GM12878 (cell line): ENCODE data around the gene ERCC5. TPM values are rescaled to one million over a fixed set of nuclear protein-coding genes. Genes with fewer than 3 reads are reported as not detected.

Experiments
- ATAC-seq: fragments of 200-7000 bp; cut with Tn5 transposase; 3 replicates; pipeline ENCODE4 v1.9.1; 2020; ENCODE audit warnings: mild to moderate bottlenecking, moderate library complexity
- BruUV-seq: library from RNA; stranded (reverse); fragments of 400-500 nt; replicated peaks from 2 replicates; lab custom pipeline; 2021; lab: Mats Ljungman, UMichigan
- CTCF ChIA-PET: fragments of 300-600 bp; sonication (Branson Sonifier 250); formaldehyde crosslinking; extraction: SDS; loops from one replicate; lab custom pipeline; 2021; ENCODE audit warnings: inconsistent platforms; lab: Yijun Ruan, JAX
- POLR2A ChIA-PET: fragments of 350-600 bp; formaldehyde crosslinking; extraction: SDS; loops from one replicate; lab custom pipeline; 2021; ENCODE audit warnings: inconsistent platforms; lab: Charles Lee
- RAD21 ChIA-PET: fragments of 300-600 bp; sonication (Branson Sonifier 250); formaldehyde crosslinking; loops from one replicate; lab custom pipeline; 2023; ENCODE audit warnings: antibody characterized with exemption; ENCODE audit not compliant: unreplicated experiment; lab: Charles Lee
- SMC1A ChIA-PET: fragments of 300-600 bp; sonication (Branson Sonifier 250); formaldehyde crosslinking; loops from one replicate; lab custom pipeline; 2023; ENCODE audit not compliant: unreplicated experiment, uncharacterized antibody; lab: Charles Lee
- DNase-seq: peaks from one replicate; pipeline ENCODE4 v3.0.0-alpha.2; 2011; ENCODE audit warnings: low read depth, low spot score
- FAIRE-seq: peaks from 3 replicates; lab custom pipeline; 2011; peaks lifted over from hg19 to GRCh38; lab: Jason Lieb, UNC
- H2AFZ ChIP-seq: 2 replicates; pipeline ENCODE4 v1.6.0; 2011; ENCODE audit warnings: low read depth, low read length, control low read depth; ENCODE audit not compliant: control insufficient read depth
- H3K27ac ChIP-seq: 2 replicates; pipeline ENCODE4 v1.5.1; 2011; ENCODE audit warnings: control low read depth; ENCODE audit not compliant: control insufficient read depth, insufficient read depth
- H3K27me3 ChIP-seq, 2 experiments: replicated peaks in 1 of 2; 2 replicates each; pipeline versions ENCODE4 v1.6.0 to v1.6.1; 2011; ENCODE audit warnings: low read length in 1 of 2; ENCODE audit not compliant: control insufficient read depth in 2 of 2, insufficient read depth in 2 of 2
- H3K36me3 ChIP-seq, 2 experiments: 2 replicates each; pipeline ENCODE4 v1.5.1; 2011; ENCODE audit warnings: low read length in 1 of 2; ENCODE audit not compliant: control insufficient read depth in 2 of 2, insufficient read depth in 2 of 2
- H3K4me1 ChIP-seq: 2 replicates; pipeline ENCODE4 v1.6.1; 2011; ENCODE audit warnings: mild to moderate bottlenecking, low read length, moderate library complexity, mixed read lengths; ENCODE audit not compliant: control insufficient read depth, insufficient read depth
- H3K4me2 ChIP-seq: 2 replicates; pipeline ENCODE4 v1.6.0; 2011; ENCODE audit warnings: control low read depth; ENCODE audit not compliant: control insufficient read depth, insufficient read depth
- H3K4me3 ChIP-seq: fragments of 200-600 bp; sonication (generic); 2 replicates; pipeline ENCODE4 v1.5.1; 2016
- H3K79me2 ChIP-seq: 2 replicates; pipeline ENCODE4 v1.6.0; 2011; ENCODE audit warnings: low read length; ENCODE audit not compliant: control insufficient read depth, insufficient read depth
- H3K9ac ChIP-seq: 2 replicates; pipeline ENCODE4 v1.8.0; 2011; ENCODE audit warnings: low read length, control low read depth, mixed read lengths; ENCODE audit not compliant: control insufficient read depth, insufficient read depth
- H3K9me3 ChIP-seq: replicated peaks from 3 replicates; pipeline ENCODE4 v1.5.1; 2011; ENCODE audit warnings: mild to moderate bottlenecking, low read length; ENCODE audit not compliant: control insufficient read depth, insufficient read depth
- H4K20me1 ChIP-seq: 2 replicates; pipeline ENCODE4 v1.6.0; 2011; ENCODE audit not compliant: control insufficient read depth, insufficient read depth
- BCLAF1 ChIP-seq: fragments of 450-650 bp; IDR thresholded peaks from 2 replicates; pipeline ENCODE4 v1.6.1; 2017; ENCODE audit warnings: antibody characterized with exemption, mild to moderate bottlenecking, moderate library complexity
- CBFB ChIP-seq: IDR thresholded peaks from 2 replicates; pipeline ENCODE4 v1.6.1; 2016; ENCODE audit warnings: antibody characterized with exemption, low read depth
- CHD1 ChIP-seq: IDR thresholded peaks from 2 replicates; pipeline ENCODE4 v1.6.1; 2012; ENCODE audit warnings: low read depth, low read length, improper control_type of control experiment
- IKZF2 ChIP-seq, 2 experiments: fragments of 450-650 bp; IDR thresholded peaks; 2 replicates each; pipeline ENCODE4 v1.6.1; 2017; ENCODE audit warnings: mild to moderate bottlenecking in 2 of 2, moderate library complexity in 2 of 2
- IRF4 ChIP-seq: IDR thresholded peaks from 2 replicates; pipeline ENCODE4 v1.6.1; 2011; ENCODE audit warnings: low read depth, low read length
- KAT2A ChIP-seq: conservative IDR thresholded peaks from 2 replicates; pipeline ENCODE4 v1.6.1; 2011; ENCODE audit warnings: low read depth, low read length; ENCODE audit not compliant: control insufficient read depth
- RUNX3 ChIP-seq: IDR thresholded peaks from 2 replicates; pipeline ENCODE4 v1.6.1; 2012; ENCODE audit warnings: low read length, inconsistent platforms
- SMAD1 ChIP-seq: fragments of 450-650 bp; IDR thresholded peaks from 2 replicates; pipeline ENCODE4 v1.6.1; 2018; ENCODE audit warnings: mild to moderate bottlenecking, low read depth; ENCODE audit not compliant: partially characterized antibody
- SMC3 ChIP-seq: IDR thresholded peaks from 2 replicates; pipeline ENCODE4 v1.6.1; 2011; ENCODE audit warnings: low read length, improper control_type of control experiment, borderline replicate concordance
- SPI1 ChIP-seq: IDR thresholded peaks from 2 replicates; pipeline ENCODE4 v1.6.1; 2011; ENCODE audit warnings: low read depth, mild to moderate bottlenecking, low read length, moderate library complexity, borderline replicate concordance; ENCODE audit not compliant: insufficient read depth
- TBL1XR1 ChIP-seq: IDR thresholded peaks from 2 replicates; pipeline ENCODE4 v1.6.1; 2012; ENCODE audit warnings: low read depth, low read length, improper control_type of control experiment
- WGBS: methylation state at CpG from one replicate; pipeline ENCODE4 v1.1.6; 2016; ENCODE audit warnings: low lambda C conversion rate; ENCODE audit not compliant: insufficient replicate concordance, insufficient coverage; ENCODE audit errors: missing lambda C conversion rate; 5-methylcytosine and 5-hydroxymethylcytosine counted together
- in situ Hi-C: fragments of 300-500 bp; cut with MboI; formaldehyde crosslinking; loops from 9 replicates; pipeline ENCODE4 v1.14.3; 2018; ENCODE audit warnings: mixed read lengths
- intact Hi-C: fragments of 100-400 bp; cut with micrococcal nuclease; formaldehyde crosslinking; loops from one replicate; pipeline ENCODE4 v1.14.2; 2022; ENCODE audit not compliant: unreplicated experiment
- polyA plus RNA-seq, 11 experiments: library from polyadenylated mRNA; depleted of rRNA in 4 of 11; unstranded in 6 of 11; stranded (reverse) in 5 of 11; fragments of >200 nt; fragmentation: Nextera tagmentation in 4 of 11; fragmentation: Illumina TruSeq in 1 of 11; extraction: Ambion mirVana in 4 of 11; extraction: Trizol in 1 of 11; gene quantifications; 1 replicate in 1 of 11; 2 replicates in 10 of 11; pipeline versions ENCODE4 v1.2.1 to v1.2.3, GENCODE V29; 2011 to 2016; ENCODE audit warnings: inconsistent platforms in 2 of 11, missing spikeins in 2 of 11, low read depth in 1 of 11
- total RNA-seq, 4 experiments: library from RNA; depleted of rRNA in 3 of 4; stranded (reverse); fragments of >200 nt in 3 of 4; fragmentation: Illumina TruSeq in 1 of 4; extraction: Trizol in 1 of 4; gene quantifications; 2 replicates each; pipeline versions ENCODE4 v1.2.1 to v1.2.3, GENCODE V29; 2013 to 2021
- TF ChIP-seq, protein P1 (sequence below), 3 experiments: IDR thresholded peaks in 2 of 3; conservative IDR thresholded peaks in 1 of 3; 2 replicates each; pipeline ENCODE4 v1.5.1; 2011; ENCODE audit warnings: low read depth in 3 of 3, low read length in 3 of 3, mild to moderate bottlenecking in 3 of 3, control low read depth in 2 of 3, moderate library complexity in 2 of 3, inconsistent platforms in 1 of 3, mixed read lengths in 1 of 3; ENCODE audit not compliant: control insufficient read depth in 2 of 3, insufficient read depth in 1 of 3; ENCODE audit errors: extremely low read depth in 1 of 3

Gene ERCC5
- total and polyA plus RNA-seq, 10 of the 15 experiments (the other 5 are each of a cell fraction or from before 2014, with no cell fraction given) = 11.7 to 59.2 (median 41.6) TPM

DNA sequence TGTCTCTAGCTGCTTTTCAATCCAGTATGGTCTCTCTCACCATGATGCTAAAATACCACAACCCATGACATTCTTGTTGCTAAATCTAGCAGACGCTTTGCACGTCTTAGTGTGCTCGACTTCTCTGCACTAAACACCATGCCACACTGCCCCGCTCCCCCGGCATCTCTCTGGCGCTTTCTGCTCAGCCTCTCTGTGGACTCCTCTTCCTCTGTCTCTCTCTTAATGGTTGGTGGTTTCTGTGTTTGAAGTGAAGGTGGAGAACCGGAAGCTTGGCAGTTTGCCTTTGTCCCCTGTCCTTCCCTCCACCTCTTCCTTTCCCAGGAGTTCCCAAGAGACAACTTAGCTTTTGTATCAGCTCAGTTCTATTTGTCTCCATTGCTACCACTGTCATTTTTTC is 8.8 kb downstream of the ERCC5 start:
- peak overlapping the region; percentile 39 for H2AFZ ChIP-seq
- ChIA-PET CTCF (interaction anchor here (1.6 kb wide), 1 partner anchor 16 kb away, joined by 8 read pairs; no protein-coding TSS in a partner anchor), SMC1A (interaction anchor here (0.7 to 1.9 kb wide), 4 partner anchors 9 to 461 kb away, joined by 3 to 6 read pairs (median 3); partner anchors contain the start of gene ERCC5), RAD21 (no interaction called here), POLR2A (interaction anchor here (1.1 kb wide), 1 partner anchor 8 kb away, joined by 4 read pairs; no protein-coding TSS in a partner anchor)
- intact Hi-C loops = no loop called here
- no peaks in the 10 kb centered on the region for H3K27me3 ChIP-seq
- ATAC-seq (no peak), DNase-seq (no peak), FAIRE-seq (no peak)
- H3K4me2 ChIP-seq = peak overlapping the region; percentile 64
- in situ Hi-C loops = no loop called here
- peak overlapping the region; percentile 10; the same call in 1 of the 2 replicates for H3K27ac ChIP-seq
- peaks cover 4% of the 10 kb centered on the region; the same call in 1 of the 2 replicates for H3K4me1 ChIP-seq
- peak; percentile 35; the same call in 1 of the 2 replicates for TF ChIP-seq SPI1
- peak; percentile 58; the same call in 1 of the 2 replicates for TF ChIP-seq RUNX3
- TF ChIP-seq CBFB = no peak
- H4K20me1 ChIP-seq = no peaks in the 10 kb centered on the region
- H3K9ac ChIP-seq = no peak overlapping the region
- no peaks in the 10 kb centered on the region for H3K9me3 ChIP-seq
- H3K36me3 ChIP-seq = peaks cover 3 to 41% of the 10 kb centered on the region in 2 experiments
- 78% methylated on average over 7 of the region's 7 CpGs for WGBS
- no TSS peak for BruUV-seq
- peaks cover 6% of the 10 kb centered on the region for H3K79me2 ChIP-seq
- no peak overlapping the region for H3K4me3 ChIP-seq

DNA sequence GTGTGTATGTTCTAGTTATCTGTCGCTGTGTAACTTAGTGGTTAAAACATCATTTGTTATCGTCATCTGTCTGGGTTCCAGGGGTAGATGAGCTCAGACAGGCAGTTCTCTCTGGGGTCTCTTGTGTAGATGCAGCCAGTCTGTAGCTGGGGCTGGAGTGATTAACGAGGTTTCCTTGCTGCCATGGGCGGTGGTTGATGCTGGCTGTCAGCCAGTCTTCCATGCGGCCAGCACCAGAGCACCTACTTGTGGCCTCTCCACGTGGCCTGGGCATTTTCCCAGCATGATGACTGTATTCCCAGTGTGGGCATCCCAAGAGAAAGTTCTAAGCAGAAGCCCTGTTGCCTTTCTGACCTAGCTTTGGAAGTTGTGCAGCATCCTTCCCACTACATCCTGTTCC is 10.7 kb downstream of the ERCC5 start:
- ChIA-PET POLR2A (no interaction called here), CTCF (interaction anchor here (0.9 to 1.9 kb wide), 4 partner anchors 9 to 266 kb away, joined by 3 to 12 read pairs (median 4); no protein-coding TSS in a partner anchor), RAD21 (interaction anchor here (1.1 kb wide), 1 partner anchor 267 kb away, joined by 3 read pairs; no protein-coding TSS in a partner anchor), SMC1A (interaction anchor here (0.9 to 1.5 kb wide), 4 partner anchors 14 to 277 kb away, joined by 3 to 5 read pairs (median 4); no protein-coding TSS in a partner anchor)
- in situ Hi-C loops = no loop called here
- H3K4me3 ChIP-seq = no peak overlapping the region
- H2AFZ ChIP-seq = no peak overlapping the region
- H3K4me1 ChIP-seq = peaks cover 4% of the 10 kb centered on the region; the same call in 1 of the 2 replicates
- no peaks in the 10 kb centered on the region for H3K79me2 ChIP-seq
- BruUV-seq = no TSS peak
- no peaks in the 10 kb centered on the region for H4K20me1 ChIP-seq
- ATAC-seq (no peak), FAIRE-seq (no peak), DNase-seq (no peak)
- no peaks in the 10 kb centered on the region for H3K27me3 ChIP-seq
- 83% methylated on average over 6 of the region's 6 CpGs for WGBS
- H3K27ac ChIP-seq = no peak overlapping the region
- H3K9me3 ChIP-seq = no peaks in the 10 kb centered on the region
- peaks cover 6 to 47% of the 10 kb centered on the region in 2 experiments for H3K36me3 ChIP-seq
- H3K4me2 ChIP-seq = no peak overlapping the region
- H3K9ac ChIP-seq = no peak overlapping the region
- intact Hi-C loops = no loop called here
- no peak for TF ChIP-seq SMC3
- TF ChIP-seq TBL1XR1 = no peak
- TF ChIP-seq CHD1 = no peak
- TF ChIP-seq, protein P1, sequence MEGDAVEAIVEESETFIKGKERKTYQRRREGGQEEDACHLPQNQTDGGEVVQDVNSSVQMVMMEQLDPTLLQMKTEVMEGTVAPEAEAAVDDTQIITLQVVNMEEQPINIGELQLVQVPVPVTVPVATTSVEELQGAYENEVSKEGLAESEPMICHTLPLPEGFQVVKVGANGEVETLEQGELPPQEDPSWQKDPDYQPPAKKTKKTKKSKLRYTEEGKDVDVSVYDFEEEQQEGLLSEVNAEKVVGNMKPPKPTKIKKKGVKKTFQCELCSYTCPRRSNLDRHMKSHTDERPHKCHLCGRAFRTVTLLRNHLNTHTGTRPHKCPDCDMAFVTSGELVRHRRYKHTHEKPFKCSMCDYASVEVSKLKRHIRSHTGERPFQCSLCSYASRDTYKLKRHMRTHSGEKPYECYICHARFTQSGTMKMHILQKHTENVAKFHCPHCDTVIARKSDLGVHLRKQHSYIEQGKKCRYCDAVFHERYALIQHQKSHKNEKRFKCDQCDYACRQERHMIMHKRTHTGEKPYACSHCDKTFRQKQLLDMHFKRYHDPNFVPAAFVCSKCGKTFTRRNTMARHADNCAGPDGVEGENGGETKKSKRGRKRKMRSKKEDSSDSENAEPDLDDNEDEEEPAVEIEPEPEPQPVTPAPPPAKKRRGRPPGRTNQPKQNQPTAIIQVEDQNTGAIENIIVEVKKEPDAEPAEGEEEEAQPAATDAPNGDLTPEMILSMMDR (IDR thresholded peaks at IDR 0.05 in 2 of 3, conservative IDR thresholded peaks at IDR 0.05 in 1 of 3; ENCODE audit: control insufficient read depth in 2 of 3, extremely low read depth in 1 of 3, insufficient read depth in 1 of 3, low read depth in 3 of 3, low read length in 3 of 3) = no peak
- TF ChIP-seq IRF4 = no peak
- no peak for TF ChIP-seq IKZF2 (IDR thresholded peaks at IDR 0.05)
- no peak for TF ChIP-seq SMAD1
- no peak for TF ChIP-seq BCLAF1
- TF ChIP-seq KAT2A = no peak
